Heart left ventricle (tissue), 13 donors: ENCODE results near the gene PHGDH.

ENCODE experiments used
- POLR2A ChIP-seq, 2 donors: fragments of 450-650 bp; IDR thresholded peaks; one replicate each; pipeline ENCODE4 v1.6.1; 2017; ENCODE audit warnings: antibody characterized with exemption in 2 of 2, mild to moderate bottlenecking in 2 of 2, moderate library complexity in 2 of 2
- TF ChIP-seq, protein P1 (sequence below), 12 donors: fragments of 200-600 bp; sonication (generic) in 4 of 12; IDR thresholded peaks; one replicate each; pipeline versions ENCODE4 v1.5.0 to v1.8.0; 2018 to 2022; ENCODE audit warnings: antibody characterized with exemption in 12 of 12, mild to moderate bottlenecking in 5 of 12
- donor health status: ischemic (EF 13 %, LVEDD 7.1; RV severe dilation, severe dysfunction).
- donor health status: DM: no; HTN: yes; CAD: no.
- donor health status: DM: no; HTN: no; CAD: no.
- donor health status: ischemic (EF 25% LVEDD 6.9; RV normal size, moderate dysfunction).
- donor health status: ischemic (EF 25% LVEDD 5.7; RV mildly dilated, moderate dysfunction).
- donor health status: ischemic (EF 35%, LVEDD 5.7; RV mildly dilated, moderate dysfunction).
- donor health status: nonischemic (EF 11% LVEDD 7.7; RV severe dilation, severe dysfunction).
- donor health status: DM: yes; HTN: yes; CAD: no.
- donor health status: PGD.
- donor health status: ischemic (EF 29% LVEDD 5.4; RV normal size, mild dysfunction).
- donor health status: nonischemic (EF 23%, LVEDD 6.1; RV moderate dilation, normal function).

GRCh38 chr1:119688810-119689209 is 22.9 kb upstream of the PHGDH start:
- TF ChIP-seq, protein P1, sequence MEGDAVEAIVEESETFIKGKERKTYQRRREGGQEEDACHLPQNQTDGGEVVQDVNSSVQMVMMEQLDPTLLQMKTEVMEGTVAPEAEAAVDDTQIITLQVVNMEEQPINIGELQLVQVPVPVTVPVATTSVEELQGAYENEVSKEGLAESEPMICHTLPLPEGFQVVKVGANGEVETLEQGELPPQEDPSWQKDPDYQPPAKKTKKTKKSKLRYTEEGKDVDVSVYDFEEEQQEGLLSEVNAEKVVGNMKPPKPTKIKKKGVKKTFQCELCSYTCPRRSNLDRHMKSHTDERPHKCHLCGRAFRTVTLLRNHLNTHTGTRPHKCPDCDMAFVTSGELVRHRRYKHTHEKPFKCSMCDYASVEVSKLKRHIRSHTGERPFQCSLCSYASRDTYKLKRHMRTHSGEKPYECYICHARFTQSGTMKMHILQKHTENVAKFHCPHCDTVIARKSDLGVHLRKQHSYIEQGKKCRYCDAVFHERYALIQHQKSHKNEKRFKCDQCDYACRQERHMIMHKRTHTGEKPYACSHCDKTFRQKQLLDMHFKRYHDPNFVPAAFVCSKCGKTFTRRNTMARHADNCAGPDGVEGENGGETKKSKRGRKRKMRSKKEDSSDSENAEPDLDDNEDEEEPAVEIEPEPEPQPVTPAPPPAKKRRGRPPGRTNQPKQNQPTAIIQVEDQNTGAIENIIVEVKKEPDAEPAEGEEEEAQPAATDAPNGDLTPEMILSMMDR (IDR thresholded peaks at IDR 0.05) = no peak
- no peak for TF ChIP-seq POLR2A (IDR thresholded peaks at IDR 0.05)
